Activated CD8-positive, alpha-beta memory T cell treated with anti-CD3 and anti-CD28 coated beads for 4 hours (primary cell): ENCODE results near the gene OSMR.
"Not testable (repeated sequence)": the region's sequence is repeated elsewhere in the genome, so short reads cannot be mapped to it uniquely, and the experiment has no call there.

Experiments used
- DNase-seq, 2 donors: peaks; one replicate each; pipeline ENCODE4 v3.0.0-alpha.2; 2020; ENCODE audit warnings: low read depth in 2 of 2

Gene OSMR

DNA sequence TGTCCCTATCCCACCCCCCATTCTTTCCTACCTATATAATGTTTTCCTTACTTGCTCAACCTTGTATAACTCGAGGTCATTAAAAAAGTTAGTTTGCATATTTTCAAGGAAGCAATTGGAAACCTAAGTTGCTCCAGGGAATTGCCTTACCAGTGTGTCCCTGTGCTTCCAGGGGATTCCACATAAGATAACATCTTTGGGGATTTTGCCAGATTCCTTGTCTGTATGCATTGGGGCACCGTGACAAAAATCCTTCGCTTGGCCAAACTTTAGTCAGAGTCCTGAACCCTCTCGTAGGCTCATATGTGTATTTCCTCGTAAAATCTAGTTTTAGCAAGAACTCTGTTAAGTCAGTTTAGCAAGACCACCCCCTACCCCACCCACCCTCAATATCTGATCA is 14.7 kb upstream of the OSMR start:
- DNase-seq: no peak

GRCh38 chr5:38831909-38832308 is 13.9 kb upstream of the OSMR start:
- no peak for DNase-seq

DNA sequence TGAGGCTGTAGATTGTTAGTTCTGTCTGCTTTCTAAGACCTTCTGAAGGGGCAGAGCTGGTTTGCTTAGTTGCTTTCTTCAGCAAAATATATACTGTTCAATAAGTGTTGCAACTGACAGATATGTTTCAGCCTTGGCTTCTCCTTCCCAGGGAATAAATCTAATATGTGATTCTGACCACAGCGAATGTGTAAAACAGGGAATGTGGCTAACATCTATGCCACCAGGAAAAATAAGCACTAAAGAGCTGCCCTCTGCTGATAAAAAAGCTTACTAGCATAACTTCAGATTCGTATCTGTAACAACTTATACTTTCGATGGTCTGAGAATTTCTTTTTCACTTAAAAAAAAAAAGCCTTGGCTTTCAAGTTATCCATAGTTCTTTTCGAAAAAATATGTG is 13.0 kb upstream of the OSMR start:
- DNase-seq: no peak

- no peak for DNase-seq
Observed at GRCh38 chr5:38835887-38836286, 9.9 kb upstream of the OSMR start.

GRCh38 chr5:38837416-38837815 is 8.4 kb upstream of the OSMR start:
- DNase-seq: no peak

DNA sequence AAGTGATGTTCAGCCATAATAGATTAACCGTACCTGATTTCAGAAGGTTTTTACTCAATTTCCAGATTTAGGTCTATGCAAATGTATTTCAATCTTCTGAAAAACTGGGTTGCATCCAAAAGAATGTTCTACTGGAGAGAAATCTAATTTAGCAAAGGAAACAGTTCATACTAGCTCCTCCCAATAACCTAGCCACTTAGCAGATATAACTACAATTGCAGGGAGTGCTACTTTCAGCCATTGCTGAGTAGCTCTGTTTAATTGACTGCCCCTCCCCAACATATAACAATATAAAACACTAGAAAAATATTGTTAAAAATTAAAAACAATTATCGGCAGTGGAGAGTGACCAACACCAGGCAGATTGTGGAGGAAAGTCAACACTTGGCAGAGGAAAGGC is 7.9 kb upstream of the OSMR start:
- DNase-seq: no peak

DNA sequence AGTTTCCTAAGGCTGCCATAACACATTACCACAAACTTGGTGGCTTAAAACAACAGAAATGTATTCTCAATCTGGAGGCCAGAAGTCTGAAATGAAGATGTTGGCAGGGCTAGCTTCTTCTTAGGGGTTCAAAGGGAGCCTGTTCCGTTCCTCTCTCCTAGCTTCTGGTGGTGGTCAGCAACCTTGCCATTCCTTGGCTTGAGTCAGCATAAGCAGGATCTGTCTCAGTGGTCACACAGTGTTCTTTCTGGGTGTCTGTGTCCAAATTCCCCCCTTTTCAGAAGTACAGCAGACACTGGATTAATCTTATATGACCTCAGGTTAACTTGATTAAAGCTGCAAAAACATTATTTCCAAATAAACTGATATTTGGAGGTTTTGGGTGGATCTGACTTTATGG is 2.1 kb upstream of the OSMR start:
- DNase-seq: no peak

GRCh38 chr5:38846379-38847011 is 683 bp downstream of the OSMR start:
- DNase-seq: no peak

DNA sequence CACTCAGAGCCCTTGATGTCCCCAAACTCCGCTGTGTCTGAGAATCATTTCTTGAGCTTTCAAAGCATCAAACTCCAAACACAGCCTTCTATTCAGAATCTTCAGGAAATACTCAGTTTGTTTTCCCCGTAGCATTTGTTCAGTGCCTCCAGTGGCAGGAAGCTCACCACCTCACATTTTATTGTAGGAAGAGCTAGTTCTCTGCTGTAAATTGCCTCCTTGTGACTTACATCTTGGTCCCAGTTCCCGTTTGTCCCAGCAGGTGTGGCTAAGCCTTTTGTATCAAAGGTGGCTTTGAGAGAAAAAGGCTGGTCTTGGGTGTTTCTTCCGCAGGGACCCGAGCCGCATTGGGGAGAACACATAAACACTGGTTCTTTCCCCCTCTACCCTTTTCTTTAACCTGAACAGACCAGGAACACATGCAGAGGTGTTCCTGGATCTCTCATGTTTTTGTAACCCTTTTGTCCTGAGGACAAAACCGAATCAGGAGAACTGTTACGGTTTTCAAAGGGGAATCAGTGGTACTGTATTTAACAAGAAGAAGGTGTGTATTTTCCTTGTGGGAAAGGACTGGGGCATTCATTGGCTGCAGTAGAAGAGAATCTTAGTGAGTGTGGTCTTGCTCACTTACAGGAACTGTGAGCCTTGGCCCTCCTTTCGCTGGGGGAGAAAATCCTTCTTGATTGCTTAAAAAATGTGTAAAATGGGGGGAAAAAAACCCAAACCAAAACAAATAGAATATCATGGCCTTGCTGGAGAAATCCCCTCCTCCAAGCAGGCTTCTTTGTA is 1.9 kb downstream of the OSMR start:
- no peak for DNase-seq

DNA sequence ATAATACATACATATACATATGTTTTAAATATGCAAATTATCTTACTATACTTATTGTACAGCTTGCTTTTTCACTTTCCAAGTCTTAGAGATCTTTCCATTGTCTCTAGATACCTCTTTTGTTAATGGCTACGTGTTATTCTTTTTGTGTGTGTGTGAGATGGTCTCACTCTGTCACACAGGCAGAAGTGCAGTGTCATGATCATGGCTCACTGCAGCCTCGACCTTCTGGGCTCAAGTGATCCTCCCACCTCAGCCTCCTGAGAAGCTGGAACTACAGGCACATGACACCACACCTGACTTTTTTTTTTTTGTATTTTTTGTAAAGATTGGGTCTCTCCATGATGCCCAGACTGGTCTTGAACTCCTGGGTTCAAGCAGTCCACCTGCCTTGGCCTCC is 2.8 kb downstream of the OSMR start:
- DNase-seq: no peak

- not testable (repeated sequence) for DNase-seq
Observed at GRCh38 chr5:38851640-38852039, 5.8 kb downstream of the OSMR start.

GRCh38 chr5:38853753-38854470 is 8.1 kb downstream of the OSMR start:
- no peak for DNase-seq

DNA sequence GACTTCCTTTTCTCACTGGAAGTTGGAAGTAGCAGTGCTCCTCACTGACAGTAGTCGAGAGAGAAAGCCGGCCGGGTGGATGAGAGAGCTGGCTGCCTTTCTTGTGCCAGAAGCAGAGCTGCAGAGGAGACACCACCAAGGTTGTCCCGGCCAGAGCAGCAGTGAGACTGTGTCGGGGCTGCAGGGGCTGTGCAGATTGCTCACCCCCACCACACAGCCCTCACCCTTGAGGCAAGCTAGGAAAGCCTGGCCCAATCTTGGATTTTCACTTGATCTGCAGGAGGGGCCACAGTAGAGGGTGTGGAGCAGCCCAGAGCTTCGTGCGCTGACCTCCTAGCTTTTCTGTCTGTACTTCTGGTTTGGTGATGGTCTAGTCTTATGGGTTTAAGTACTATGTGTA is 9.1 kb downstream of the OSMR start:
- DNase-seq: no peak

DNA sequence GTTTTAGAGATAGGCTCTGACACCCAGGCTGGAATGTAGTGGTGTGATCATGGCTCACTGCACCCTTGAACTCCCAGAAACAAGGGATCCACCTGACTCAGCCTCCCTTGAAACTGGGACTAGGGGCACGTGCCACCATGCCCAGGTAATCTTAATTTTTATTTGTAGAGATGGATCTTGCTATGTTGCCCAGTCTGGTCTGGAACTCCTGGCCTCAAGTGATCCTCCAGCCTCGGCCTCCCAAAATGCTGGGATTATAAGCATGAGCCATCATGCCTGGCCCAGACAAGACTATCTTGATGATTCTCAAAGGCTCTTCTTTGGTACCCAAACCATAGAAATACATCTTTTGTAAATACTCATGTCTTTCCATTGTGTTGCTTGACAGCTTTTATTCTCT is 10.8 kb downstream of the OSMR start:
- DNase-seq: no peak

GRCh38 chr5:38858839-38859238 is 13.0 kb downstream of the OSMR start:
- DNase-seq: no peak

DNA sequence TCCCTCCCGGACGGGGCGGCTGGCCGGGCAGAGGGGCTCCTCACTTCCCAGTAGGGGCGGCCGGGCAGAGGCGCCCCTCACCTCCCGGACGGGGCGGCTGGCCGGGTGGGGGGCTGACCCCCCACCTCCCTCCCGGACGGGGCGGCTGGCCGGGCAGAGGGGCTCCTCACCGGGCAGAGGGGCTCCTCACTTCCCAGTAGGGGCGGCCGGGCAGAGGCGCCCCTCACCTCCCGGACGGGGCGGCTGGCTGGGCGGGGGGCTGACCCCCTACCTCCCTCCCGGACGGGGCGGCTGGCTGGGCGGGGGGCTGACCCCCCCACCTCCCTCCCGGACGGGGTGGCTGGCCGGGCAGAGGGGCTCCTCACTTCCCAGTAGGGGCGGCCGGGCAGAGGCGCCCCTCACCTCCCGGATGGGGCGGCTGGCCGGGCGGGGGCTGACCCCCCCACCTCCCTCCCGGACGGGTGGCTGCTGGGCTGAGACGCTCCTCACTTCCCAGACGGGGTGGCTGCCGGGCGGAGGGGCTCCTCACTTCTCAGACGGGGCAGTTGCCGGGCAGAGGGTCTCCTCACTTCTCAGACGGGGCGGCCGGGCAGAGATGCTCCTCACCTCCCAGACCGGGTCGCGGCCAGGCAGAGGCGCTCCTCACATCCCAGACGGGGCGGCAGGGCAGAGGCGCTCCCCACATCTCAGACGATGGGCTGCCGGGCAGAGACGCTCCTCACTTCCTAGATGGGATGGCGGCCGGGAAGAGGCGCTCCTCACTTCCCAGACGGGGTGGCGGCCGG is 16.4 kb downstream of the OSMR start:
- DNase-seq: not testable (repeated sequence)

- no peak for DNase-seq
Observed at GRCh38 chr5:38866362-38867031, 20.7 kb downstream of the OSMR start.

GRCh38 chr5:38867032-38867398 is 21.2 kb downstream of the OSMR start:
- no peak for DNase-seq

DNA sequence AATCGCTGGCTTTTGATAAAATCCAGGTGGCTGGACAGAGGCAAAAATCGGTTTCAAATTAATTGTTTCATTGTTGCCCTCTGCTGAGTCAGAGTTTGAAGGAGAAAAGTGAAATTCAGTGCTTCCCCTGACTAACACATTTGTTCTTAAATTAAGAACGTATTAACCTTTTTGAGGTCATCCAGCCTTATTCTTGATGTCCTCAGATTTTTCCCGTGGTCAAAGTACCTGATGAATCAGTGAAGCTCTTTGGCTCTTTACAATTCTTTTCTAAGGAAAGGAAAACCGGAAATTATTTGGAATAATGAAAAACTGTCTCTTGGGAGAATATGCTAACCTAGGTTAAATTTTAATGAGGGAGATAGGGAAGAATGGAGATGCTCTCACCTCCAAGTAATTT is 21.6 kb downstream of the OSMR start:
- DNase-seq: no peak

GRCh38 chr5:38870595-38870994 is 24.8 kb downstream of the OSMR start:
- no peak for DNase-seq

- no peak for DNase-seq
Observed at GRCh38 chr5:38871058-38871605, 25.3 kb downstream of the OSMR start.
